GM19035 (cell line): ENCODE data around the gene ATP2C1.

ENCODE experiments used
- ATAC-seq: cut with Tn5 transposase; IDR thresholded peaks from one replicate; pipeline ENCODE4 v1.9.1; 2021; ENCODE audit not compliant: unreplicated experiment

The ATP2C1 gene

DNA sequence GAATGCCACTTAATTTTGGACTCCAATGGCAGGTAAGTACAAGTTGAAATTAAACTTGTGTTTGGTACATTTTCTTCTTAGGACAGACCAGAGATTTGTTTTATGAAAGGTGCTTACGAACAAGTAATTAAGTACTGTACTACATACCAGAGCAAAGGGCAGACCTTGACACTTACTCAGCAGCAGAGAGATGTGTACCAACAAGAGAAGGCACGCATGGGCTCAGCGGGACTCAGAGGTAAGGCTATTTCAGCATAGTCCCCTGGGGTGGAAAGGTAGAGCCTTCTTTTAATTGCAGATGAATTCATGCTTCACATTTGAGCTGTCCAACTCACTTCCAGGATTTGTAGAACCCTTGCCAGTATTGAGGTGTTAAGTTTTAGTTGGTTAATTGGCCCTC lies 81.4 kb downstream of the ATP2C1 start:
- ATAC-seq = no peak

- no peak for ATAC-seq
These were observed 82.8 kb downstream of the ATP2C1 start for GRCh38 chr3:130976706-130977105.

GRCh38 chr3:130979117-130979516 lies 85.2 kb downstream of the ATP2C1 start:
- ATAC-seq = no peak

DNA sequence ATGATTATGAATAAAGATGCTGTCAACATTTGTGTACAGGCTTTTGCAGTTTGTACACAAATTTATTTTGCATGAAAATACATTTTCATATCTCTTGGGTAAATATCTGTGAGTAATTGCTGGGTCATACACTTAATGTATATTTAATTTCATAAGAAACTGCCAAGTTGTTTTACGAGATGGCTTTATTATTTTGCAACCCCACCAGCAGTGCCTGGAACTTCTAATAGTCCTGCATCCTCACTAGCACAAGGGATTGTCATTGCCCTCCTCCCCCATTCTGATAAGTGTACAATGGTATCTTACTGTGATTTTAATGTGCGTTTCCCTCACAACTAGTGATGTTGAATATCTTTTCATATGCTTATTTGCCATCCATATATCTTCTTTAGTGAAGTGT lies 87.6 kb downstream of the ATP2C1 start:
- no peak for ATAC-seq

DNA sequence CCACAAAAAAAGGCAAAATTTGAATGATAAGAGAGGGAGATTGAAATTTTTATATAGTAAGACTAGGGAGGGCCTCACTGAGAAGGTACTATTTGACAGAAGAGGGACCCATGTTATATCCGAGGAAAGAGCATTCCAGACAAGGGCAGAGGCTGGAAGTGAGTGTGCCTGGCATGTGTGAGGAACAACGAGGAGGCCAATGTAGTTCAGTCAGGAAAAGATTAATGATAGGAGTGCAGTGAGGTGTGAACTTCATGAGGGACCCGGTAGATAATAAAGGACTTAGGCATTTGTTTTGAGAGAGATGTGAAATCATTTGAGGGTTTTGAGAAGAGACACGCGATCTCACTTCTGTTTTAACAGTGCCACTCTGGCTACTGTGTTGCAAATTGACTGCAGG lies 96.4 kb downstream of the ATP2C1 start:
- ATAC-seq = no peak

DNA sequence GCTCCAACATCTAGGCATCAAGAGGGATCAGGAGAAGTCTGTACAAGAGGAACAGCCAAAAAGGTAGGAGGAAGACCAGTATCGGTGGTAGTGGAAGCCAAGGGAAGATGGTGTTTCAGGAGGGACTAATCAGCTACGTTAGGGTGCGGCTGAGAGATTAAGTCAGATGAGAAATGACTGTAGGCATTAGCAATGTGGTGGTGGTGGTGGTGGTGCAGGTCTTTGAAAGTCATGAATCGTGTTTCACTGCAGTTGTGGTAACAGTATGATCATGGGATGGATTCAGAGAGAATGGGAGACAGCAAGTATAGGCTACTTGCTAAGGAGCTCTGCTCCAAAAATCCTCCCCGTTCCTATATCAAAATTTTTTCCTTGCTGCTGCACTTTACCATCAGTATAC lies 97.2 kb downstream of the ATP2C1 start:
- ATAC-seq = no peak

DNA sequence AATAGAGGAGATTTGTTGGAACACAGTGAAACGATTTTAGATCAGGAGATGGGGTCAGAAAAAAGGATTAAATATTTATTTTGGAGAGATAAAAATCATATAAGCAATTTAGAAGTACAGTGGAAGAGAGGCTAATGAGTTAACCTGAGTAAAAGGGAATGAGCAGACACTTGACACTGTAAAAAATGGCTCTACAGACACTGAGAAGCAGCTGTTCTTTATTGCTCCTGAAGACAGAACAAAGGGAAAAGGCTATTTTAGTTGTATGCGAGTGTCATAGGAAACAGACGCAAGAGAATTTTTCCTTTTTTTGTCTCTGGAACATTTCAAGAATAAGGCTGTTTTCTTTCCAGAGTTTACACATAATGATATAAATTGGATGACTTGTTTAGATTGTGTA lies 98.5 kb downstream of the ATP2C1 start:
- no peak for ATAC-seq

DNA sequence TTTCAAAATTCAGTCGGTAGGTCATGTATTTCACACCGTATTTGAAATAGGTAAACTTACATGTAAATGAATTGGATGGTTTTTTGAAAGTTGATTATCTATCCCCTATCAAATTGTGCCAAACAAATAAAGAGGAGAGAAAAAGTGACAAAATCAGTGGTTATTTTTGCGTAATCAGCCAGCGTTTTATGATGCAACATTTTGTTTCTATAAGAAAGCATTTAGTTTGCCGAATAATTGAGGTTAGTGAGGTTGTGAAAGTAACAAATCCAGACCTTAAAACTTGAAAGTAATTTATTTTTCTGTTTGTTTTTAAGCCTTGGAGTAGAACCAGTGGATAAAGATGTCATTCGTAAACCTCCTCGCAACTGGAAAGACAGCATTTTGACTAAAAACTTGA lies 103.4 kb downstream of the ATP2C1 start:
- no peak for ATAC-seq

- no peak for ATAC-seq
These were observed 107.2 kb downstream of the ATP2C1 start for GRCh38 chr3:131001071-131001470.

GRCh38 chr3:131004603-131005002 lies 110.7 kb downstream of the ATP2C1 start:
- no peak for ATAC-seq

GRCh38 chr3:131007256-131007655 lies 113.4 kb downstream of the ATP2C1 start:
- no peak for ATAC-seq

DNA sequence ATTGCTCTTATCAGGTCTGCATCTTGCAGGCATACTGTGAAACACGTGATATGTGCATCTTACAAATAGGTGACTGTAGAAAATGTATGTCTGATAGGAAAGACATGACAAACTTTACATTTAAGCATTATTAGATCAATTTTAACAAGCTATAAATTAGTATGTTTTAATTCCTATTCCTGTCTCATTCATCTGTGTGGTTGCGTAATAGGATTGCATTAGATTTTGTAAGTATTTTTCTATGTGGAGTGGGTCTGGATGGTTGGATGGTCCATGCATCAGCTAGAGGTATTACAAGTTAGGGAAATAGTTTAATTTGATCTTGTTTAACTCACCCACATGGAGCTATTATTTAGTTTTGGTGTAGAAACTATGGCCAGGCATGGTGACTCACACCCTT lies 113.9 kb downstream of the ATP2C1 start:
- ATAC-seq = no peak

DNA sequence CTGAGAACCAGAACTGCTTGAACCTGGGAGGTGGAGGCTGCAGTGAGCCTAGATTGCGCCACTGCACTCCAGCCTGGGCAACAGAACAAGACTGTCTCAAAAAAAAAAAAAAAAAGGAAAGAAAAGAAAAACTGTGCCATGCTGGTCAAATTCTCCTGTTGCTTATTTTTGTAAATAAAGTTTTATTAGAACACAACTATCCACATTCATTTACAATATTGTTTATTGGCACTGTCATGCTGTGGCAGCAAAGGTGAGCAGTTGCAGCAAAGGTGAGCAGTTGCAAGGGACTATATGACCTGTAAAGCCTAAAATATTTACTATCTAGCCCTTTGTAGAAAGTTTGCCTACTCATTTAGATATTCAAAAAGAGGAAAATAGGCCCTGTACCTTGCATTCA lies 114.4 kb downstream of the ATP2C1 start:
- ATAC-seq = no peak

- ATAC-seq = no peak
These were observed 115.8 kb downstream of the ATP2C1 start for GRCh38 chr3:131009698-131010097.

DNA sequence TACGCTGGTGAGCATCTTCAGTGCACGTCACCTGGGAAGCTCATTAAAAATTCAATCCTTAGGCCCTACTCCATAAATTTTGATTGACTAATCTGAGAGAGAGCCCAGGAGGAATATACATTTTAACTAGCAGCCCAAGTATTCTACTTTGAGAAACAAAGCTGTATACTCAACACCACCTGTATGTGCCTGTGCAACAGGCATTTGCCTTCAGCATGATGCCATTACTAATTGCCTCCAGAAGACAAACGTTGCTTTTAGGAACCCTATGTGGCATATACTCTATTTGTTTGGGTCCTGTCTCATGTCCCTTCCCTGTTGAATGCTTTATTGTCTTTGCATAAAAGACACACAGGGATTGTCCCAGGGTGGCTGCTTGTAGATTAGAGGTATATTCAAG lies 125.1 kb downstream of the ATP2C1 start:
- ATAC-seq = no peak

- ATAC-seq = no peak
These were observed 126.3 kb downstream of the ATP2C1 start for GRCh38 chr3:131020122-131020693.

DNA sequence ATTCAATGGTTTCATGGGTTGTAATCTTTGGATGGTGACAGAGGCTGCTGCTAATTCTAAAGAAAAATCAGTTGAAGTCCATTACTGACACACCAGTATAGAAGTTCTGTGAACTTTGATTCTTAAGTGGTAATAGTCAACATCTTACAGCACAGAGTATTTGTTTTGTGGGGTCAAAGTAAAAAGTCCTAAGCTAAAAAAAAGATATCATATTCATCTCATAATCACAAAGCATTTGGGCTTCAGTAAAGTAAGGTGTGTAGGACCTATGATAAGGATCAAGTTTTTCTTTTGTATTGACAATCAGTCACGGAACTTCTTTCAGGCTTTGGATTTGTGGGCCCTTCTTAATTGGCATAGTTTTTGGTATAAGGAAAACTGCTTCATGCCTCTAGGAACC lies 131.7 kb downstream of the ATP2C1 start:
- no peak for ATAC-seq

DNA sequence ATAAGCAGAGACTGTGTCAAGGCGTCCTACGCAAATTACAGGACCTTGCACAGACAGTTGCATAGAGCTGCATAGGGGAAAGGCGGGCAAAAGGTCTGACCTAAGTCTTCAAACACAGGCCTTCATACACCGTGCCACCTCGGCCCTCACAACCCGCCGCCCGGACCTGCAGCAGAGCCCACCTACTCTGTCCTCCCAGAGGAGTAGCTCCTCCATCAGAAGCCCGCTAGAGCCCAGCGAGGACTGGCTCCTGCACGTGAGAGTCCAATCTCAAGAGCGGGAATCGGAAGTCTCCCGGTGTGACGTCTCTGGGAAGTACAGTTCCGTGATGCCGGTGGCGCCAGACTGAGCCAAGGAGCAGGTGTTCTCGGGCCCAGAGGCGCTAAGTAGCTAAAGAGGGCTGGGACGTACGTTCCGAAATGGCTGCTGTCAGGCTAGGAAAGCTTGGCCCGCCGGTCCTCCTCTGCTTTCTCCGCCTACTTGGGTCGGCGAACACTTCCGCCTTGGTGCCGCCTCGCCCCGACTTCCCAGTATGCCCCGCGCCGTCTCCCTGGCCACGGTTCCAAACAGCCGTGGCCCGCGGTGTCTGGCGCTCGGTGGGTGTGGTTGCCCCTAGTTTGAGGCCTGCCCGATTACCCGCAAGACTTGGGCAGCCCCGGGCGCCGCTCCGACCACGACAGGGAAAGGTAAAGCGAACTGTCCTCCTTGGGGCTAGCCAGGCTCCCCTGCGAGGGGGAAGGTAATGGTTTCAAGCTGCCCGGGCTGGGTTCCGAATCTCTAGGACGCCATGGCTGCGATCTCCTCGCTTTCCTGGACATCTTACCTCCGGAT lies 132.7 kb downstream of the ATP2C1 start, which contains the start of the genes ASTE1 and NEK11:
ASTE1 (minus strand) TSS at position 505 of the 831 bp plus-strand sequence. CDS start 1,519 bp downstream, outside the sequence.
NEK11 (plus strand) TSS at position 557 of the 831 bp plus-strand sequence. CDS start 2,832 bp downstream, outside the sequence.
- ATAC-seq = peak; percentile 99

- no peak for ATAC-seq
These were observed 135.0 kb downstream of the ATP2C1 start for GRCh38 chr3:131028844-131029243.

DNA sequence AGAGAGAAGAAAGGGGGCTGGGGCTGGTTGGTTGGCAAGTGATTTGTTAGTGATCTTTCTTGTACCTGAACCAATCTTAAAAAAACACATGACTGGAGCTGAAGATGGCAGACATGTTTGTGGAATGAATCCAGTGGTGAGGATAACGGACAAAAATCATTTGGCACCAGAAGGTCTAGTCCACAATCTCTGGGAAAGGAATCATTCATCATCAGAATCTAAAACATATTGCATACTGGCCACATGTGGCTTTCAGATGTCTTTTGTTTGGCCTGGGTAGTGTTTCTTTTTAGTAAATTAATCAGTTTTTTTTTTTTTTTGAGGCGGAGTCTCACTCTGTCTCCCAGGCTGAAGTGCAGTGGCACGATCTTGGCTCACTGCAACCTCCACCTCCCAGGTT lies 137.8 kb downstream of the ATP2C1 start:
- ATAC-seq = no peak

- ATAC-seq = peak; percentile 65
These were observed 139.7 kb downstream of the ATP2C1 start for GRCh38 chr3:131033480-131034080.

- no peak for ATAC-seq
These were observed 142.4 kb downstream of the ATP2C1 start for GRCh38 chr3:131036200-131036816.
